GM19043 (cell line): ENCODE results near the gene KRT6B.

Experiments
- ATAC-seq: cut with Tn5 transposase; IDR thresholded peaks from one replicate; pipeline ENCODE4 v1.9.1; 2021; ENCODE audit warnings: low read depth; ENCODE audit not compliant: unreplicated experiment

The KRT6B gene

DNA sequence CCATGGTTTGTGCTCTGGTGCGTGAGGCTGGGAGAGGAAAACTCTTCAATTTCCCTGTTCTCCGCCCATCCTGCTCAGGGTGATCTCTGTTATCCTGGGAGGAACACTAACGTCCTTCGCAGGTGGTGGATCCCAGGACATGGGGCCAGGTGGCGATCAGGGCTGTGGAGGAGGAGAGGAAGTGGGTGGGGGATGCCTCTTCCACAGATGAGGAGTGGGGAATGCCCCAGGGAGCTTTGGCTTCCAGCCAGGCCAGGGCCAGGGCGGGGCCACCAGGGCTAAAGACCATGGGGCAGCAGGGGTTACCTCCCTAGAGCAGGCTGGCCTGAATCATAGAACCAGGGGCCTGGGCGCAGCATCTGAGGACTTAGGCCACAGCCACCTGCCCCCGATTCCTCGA, 14.4 kb downstream of the KRT6B start:
- no peak for ATAC-seq

DNA sequence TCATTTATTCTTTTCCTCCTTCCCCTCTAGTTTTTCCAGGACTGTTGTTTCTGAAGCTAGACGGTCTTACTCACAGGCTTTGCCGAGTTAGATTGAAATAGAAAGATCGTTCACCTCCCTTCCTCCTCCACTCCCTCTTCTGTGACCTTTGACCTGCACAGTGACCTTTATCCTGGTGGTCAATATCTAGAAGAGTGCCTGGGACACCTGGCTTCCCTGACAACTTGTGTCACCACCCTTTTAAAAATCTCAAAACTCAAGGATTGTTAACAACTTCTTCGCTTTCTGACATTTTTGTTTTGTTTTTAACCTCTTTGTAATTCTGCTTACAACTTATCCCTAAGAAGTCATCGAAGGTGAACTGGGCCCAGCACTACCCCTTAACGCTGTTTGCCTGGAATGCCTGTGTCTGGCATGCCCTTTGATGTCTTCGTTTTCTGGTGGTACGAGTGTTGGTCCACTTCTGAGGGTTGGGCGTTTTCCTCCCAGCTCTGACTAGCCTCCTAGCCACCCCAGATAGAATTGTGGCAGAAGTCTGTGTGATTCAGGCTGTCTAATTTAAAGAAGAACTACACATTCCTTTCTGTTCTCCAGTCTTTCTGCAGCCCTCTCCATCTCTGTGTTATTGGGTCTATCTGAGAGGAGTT, 15.0 kb downstream of the KRT6B start:
- ATAC-seq: no peak

DNA sequence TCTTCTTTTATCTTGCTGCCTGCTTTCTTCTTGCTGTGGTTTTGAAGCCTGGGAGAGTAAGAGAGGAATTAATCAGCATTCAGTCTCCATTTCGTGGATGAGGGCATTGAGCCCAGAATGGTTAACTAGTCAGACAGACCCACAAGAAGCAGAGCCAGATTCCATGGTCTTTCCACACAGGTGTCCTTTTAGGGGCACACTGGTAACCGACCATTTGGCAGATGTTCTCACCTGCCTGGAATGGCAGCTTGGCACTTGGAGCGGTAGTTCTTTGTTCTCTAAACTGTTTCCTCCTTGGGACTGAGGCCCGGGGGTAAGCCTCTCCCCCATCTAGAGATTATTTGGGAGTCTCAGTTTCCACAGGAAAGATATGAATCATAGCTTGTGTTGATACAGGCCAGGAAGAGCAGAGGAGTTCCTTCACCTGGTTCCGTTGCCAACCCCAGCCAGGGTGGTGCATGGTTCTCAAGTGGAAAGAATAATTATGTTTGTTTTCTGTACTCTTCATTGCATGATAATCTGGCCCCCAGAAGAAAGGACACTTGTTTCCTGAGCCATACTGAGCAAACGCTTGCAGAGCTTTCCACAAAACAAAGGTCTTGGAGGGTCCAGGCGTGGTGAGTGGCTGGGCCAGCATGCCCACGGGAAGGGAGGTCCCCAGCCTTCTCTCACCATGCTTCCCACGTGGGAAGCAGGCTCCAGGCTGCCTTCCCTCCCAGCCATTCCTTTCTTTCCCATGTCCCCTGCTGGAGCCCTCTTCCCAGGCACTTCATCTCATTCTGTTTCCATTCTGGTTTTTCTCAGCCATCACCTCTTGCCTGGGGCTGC, 15.7 kb downstream of the KRT6B start:
- no peak for ATAC-seq

GRCh38 chr12:52435659-52435999, 16.3 kb downstream of the KRT6B start:
- no peak for ATAC-seq

DNA sequence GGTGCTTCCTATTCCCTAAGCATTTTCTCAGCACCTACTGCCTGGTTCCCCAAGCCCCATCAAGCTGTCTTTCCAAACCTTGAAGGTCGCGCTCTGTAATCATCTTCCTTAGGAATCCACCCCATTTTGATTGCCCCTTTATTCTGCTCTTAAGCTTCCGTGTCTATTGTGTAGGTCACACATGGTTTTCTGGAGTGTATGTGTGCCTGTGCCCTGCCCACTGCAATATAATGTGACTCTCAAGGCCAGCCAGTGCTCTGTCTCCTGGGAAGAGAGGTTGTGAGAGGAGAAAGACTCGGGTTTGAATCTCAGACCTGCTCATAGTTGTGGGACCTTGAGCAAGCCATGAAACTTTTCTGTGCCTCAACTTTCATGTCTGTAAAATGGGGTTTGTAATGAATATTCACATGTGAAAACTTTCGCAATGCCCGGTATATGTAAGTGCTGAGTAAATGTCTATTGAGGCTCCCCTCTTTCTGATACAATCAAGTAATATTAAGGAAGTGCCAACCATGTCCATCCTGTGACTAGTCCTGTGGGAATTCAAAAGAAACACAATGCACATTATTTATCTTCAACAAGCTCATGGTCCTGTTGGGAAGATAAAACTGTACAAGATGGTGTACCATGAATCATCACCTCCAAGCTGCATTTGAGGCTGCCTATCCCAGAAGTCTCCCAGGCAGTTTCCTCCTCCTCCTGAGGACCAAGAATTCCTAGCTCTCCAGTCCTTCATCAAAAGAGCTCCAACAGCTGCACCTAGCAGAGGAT, 17.0 kb downstream of the KRT6B start:
- ATAC-seq: no peak

GRCh38 chr12:52434081-52434733, 17.7 kb downstream of the KRT6B start, which contains the start of gene KRT75:
KRT75 (minus strand) TSS chr12:52434371; CDS start chr12:52434304, 67 bp downstream.
- ATAC-seq: no peak

- no peak for ATAC-seq
Measured at GRCh38 chr12:52433501-52434080, 18.4 kb downstream of the KRT6B start.

GRCh38 chr12:52432559-52433207, 19.3 kb downstream of the KRT6B start:
- ATAC-seq: no peak

DNA sequence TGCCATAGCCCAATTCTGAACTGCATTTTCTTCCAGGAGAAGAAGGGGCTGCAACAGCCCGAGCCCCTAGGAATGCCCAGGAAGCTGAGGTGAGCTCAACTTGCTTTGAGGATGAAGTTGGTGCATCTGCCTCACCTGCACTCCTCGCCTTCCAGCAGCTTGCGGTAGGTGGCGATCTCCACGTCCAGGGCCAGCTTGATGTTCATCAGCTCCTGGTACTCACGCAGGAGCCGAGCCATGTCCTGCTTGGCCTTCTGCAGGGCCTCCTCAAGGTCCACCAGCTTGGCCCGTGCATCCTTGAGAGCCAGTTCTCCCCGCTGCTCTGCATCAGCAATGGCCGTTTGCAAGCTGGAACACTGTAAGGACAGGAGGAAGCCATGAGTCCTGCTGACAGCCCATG, 23.8 kb downstream of the KRT6B start:
- ATAC-seq: no peak

GRCh38 chr12:52427083-52427482, 24.9 kb downstream of the KRT6B start:
- ATAC-seq: no peak

DNA sequence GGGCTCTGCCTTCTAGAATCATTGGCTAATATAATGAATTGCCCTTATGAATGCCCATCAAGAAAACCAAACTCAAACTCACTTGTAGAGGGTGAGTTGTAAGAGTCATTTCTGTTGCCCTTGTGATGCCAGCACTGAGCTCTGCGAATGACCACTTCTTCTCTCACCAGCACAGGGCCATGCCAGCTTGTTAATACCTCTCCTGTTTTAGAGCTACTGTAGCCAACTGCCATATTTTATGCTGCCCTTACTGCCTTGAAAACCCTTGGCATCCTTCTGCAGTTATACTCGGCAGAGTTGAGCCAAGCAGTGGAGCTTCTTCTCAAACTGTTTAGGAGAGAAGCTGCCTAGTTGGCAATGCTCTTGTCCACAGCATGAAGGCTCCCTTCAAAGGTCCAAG, 25.9 kb downstream of the KRT6B start:
- ATAC-seq: no peak

GRCh38 chr12:52425466-52425865, 26.5 kb downstream of the KRT6B start:
- no peak for ATAC-seq

- no peak for ATAC-seq
Measured at GRCh38 chr12:52423661-52424500, 28.1 kb downstream of the KRT6B start.

- no peak for ATAC-seq
Measured at GRCh38 chr12:52423035-52423434, 28.9 kb downstream of the KRT6B start.

- no peak for ATAC-seq
Measured at GRCh38 chr12:52419656-52420055, 32.3 kb downstream of the KRT6B start.

DNA sequence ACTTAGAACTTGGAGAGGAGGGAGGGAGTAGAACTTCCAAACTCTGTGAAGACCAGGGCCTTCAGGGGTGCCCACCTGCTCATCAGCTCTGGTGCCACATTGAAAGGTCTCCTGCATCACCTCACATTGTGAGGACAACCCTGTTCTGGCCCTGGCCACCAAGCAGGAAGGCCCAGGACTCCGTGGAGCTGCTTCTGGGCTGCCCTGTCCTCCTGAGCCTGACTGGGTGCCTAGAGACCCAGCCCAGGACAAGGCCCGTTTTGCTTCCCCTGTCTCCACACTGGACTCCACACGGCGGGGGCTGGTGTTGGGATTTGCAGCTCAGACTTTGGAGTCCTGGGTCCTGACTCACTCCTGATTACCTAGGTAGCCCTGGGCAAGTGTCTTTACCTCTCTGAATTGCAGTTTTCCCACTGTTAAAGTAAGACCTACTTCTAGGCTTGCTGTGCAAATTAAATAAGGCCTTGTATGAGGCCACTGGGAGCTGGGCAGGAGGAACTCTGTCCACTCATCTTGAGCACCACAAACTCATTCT, 33.3 kb downstream of the KRT6B start:
- no peak for ATAC-seq

- ATAC-seq: no peak
Measured at GRCh38 chr12:52417740-52418139, 34.2 kb downstream of the KRT6B start.

- no peak for ATAC-seq
Measured at GRCh38 chr12:52416795-52417194, 35.2 kb downstream of the KRT6B start.
